Measurements from ENCODE around the gene CCDC74B. TPM values are rescaled to one million over a fixed set of nuclear protein-coding genes. Genes with fewer than 3 reads are reported as not detected.

Gene CCDC74B
- total and polyA plus RNA-seq, 2 of the 8 experiments (the other 6 are each of a cell fraction or from before 2014, with no cell fraction given): 6.4 to 6.7 TPM

- Histone ChIP-seq H3K9me3 (ENCODE audit: insufficient read depth in 2 of 2, low read depth in 1 of 2, low read length in 1 of 2) (no peaks in the 10 kb centered on the region), H2BK20ac (ENCODE audit: low read length) (no peak overlapping the region), H3K27me3 (replicated peaks in 1 of 4; ENCODE audit: control insufficient read depth in 3 of 4, extremely low read depth in 1 of 4, insufficient read depth in 3 of 4, low read length in 3 of 4) (no peaks in the 10 kb centered on the region), H3K18ac (ENCODE audit: extremely low read depth, low read length) (no peak overlapping the region), H3K23me2 (ENCODE audit: low read depth, low read length) (no peaks in the 10 kb centered on the region), H3K4me2 (ENCODE audit: insufficient read depth in 1 of 2, low read depth in 2 of 2, low read length in 2 of 2) (no peak overlapping the region), H2AFZ (ENCODE audit: low read length) (no peak overlapping the region), H2BK15ac (ENCODE audit: low read length) (no peak overlapping the region), H4K20me1 (replicated peaks in 1 of 2; ENCODE audit: control insufficient read depth in 1 of 2, insufficient read depth in 2 of 2, low read length in 2 of 2) (no peaks in the 10 kb centered on the region), H3K27ac (ENCODE audit: low read depth, low read length) (no peak overlapping the region), H3K9ac (replicated peaks in 1 of 4; ENCODE audit: extremely low read depth in 1 of 4, low read depth in 3 of 4, low read length in 3 of 4) (no peak overlapping the region), H3K56ac (replicated peaks; ENCODE audit: insufficient read length, low read depth, low read length) (no peak overlapping the region), H3K79me1 (ENCODE audit: low read depth, low read length) (no peaks in the 10 kb centered on the region), H3K4ac (replicated peaks; ENCODE audit: insufficient read length, low read depth, low read length) (no peak overlapping the region), H2BK120ac (replicated peaks; ENCODE audit: low read depth, low read length) (no peak overlapping the region), H3K79me2 (ENCODE audit: control insufficient read depth in 1 of 2, insufficient read depth in 2 of 2, low read length in 2 of 2) (no peaks in the 10 kb centered on the region), H3K23ac (ENCODE audit: insufficient read length) (no peak overlapping the region), H2BK5ac (ENCODE audit: low read depth, low read length) (no peak overlapping the region), H2BK12ac (ENCODE audit: low read depth, low read length) (no peak overlapping the region), H2AK5ac (ENCODE audit: low read depth, low read length) (no peak overlapping the region), H4K8ac (ENCODE audit: extremely low read depth, insufficient read depth, low read length) (no peak overlapping the region), H3K36me3 (ENCODE audit: control insufficient read depth in 2 of 4, insufficient read depth in 4 of 4, low read length in 3 of 4) (peaks cover 3 to 23% (median 11%) of the 10 kb centered on the region in 4 experiments), H4K5ac (ENCODE audit: insufficient read length, low read depth, low read length) (no peak overlapping the region), H3K4me3 (ENCODE audit: extremely low read depth in 1 of 4, insufficient read depth in 2 of 4, low read depth in 3 of 4, low read length in 4 of 4) (no peak overlapping the region), H4K91ac (replicated peaks; ENCODE audit: insufficient read length, low read length) (no peak overlapping the region), H3K4me1 (replicated peaks in 1 of 4; ENCODE audit: control insufficient read depth in 3 of 4, insufficient read depth in 4 of 4, low read length in 3 of 4) (no peaks in the 10 kb centered on the region), H3K14ac (ENCODE audit: insufficient read length) (no peak overlapping the region)
- WGBS, 2 experiments (ENCODE audit: extremely low coverage in 1 of 2, insufficient coverage in 1 of 2, insufficient read length in 1 of 2, insufficient replicate concordance in 2 of 2, low coverage in 1 of 2, low lambda C conversion rate in 2 of 2, missing lambda C conversion rate in 1 of 2): 83% methylated on average over 6 of the region's 6 CpGs; no CpG with 5 or more reads in 1 of the 2 experiments
- ChIA-PET CTCF (ENCODE audit: partially characterized antibody) (interaction anchor here (0.6 to 1.7 kb wide), 2 partner anchors 11 to 173 kb away, joined by 4 read pairs; no protein-coding TSS in a partner anchor), POLR2A (ENCODE audit: partially characterized antibody) (no interaction called here)
- no peak for FAIRE-seq
- TF ChIP-seq RNF2 (IDR thresholded peaks at IDR 0.05; ENCODE audit: borderline replicate concordance, low read depth, low read length, missing control alignments, poor library complexity, severe bottlenecking) (no peak), EZH2 (IDR thresholded peaks at IDR 0.05; ENCODE audit: low read depth, low read length, severe bottlenecking) (no peak), ASH2L (IDR thresholded peaks at IDR 0.05; ENCODE audit: low read length) (no peak), KDM5A (IDR thresholded peaks at IDR 0.05; ENCODE audit: low read length) (no peak), YY1 (IDR thresholded peaks at IDR 0.05; ENCODE audit: low read depth, low read length) (no peak), CHD1 (IDR thresholded peaks at IDR 0.05; ENCODE audit: low read depth, low read length) (no peak), CBX5 (IDR thresholded peaks at IDR 0.05; ENCODE audit: low read depth, low read length) (no peak), CHD2 (IDR thresholded peaks at IDR 0.05; ENCODE audit: low read length) (no peak), SP2 (IDR thresholded peaks at IDR 0.05; ENCODE audit: low read length) (no peak), TCF12 (IDR thresholded peaks at IDR 0.05; ENCODE audit: low read depth, low read length) (no peak)
- no peak for DNase-seq (ENCODE audit: low read depth in 1 of 2, low spot score in 2 of 2)
Measured at GRCh38 chr2:130160131-130160530, 15.2 kb upstream of the CCDC74B start.

Data from H1 (cell line).